ENCODE results near the gene PDIA2.
"Not testable (repeated sequence)": the region's sequence is repeated elsewhere in the genome, so short reads cannot be mapped to it uniquely, and the experiment has no call there.

Gene PDIA2

GRCh38 chr16:301950-302349 lies 19.0 kb downstream of the PDIA2 start:
- no peak for DNase-seq

GRCh38 chr16:303760-304505 lies 21.0 kb downstream of the PDIA2 start:
- DNase-seq, result peak; percentile 69

GRCh38 chr16:305916-306626 lies 23.1 kb downstream of the PDIA2 start:
- no peak for DNase-seq

- DNase-seq, result no peak
Observed at GRCh38 chr16:306911-307370, 24.0 kb downstream of the PDIA2 start.

GRCh38 chr16:307691-308312 lies 24.8 kb downstream of the PDIA2 start:
- DNase-seq, result peak; percentile 17

- peak; percentile 43 for DNase-seq
Observed at GRCh38 chr16:309476-309875, 26.5 kb downstream of the PDIA2 start.

- DNase-seq, result no peak
Observed at GRCh38 chr16:311725-312124, 28.8 kb downstream of the PDIA2 start.

GRCh38 chr16:314351-314750 lies 31.4 kb downstream of the PDIA2 start:
- no peak for DNase-seq

GRCh38 chr16:314795-315299 lies 31.9 kb downstream of the PDIA2 start:
- DNase-seq, result no peak

GRCh38 chr16:316741-317464 lies 33.9 kb downstream of the PDIA2 start:
- no peak for DNase-seq

- DNase-seq, result no peak
Observed at GRCh38 chr16:317583-317982, 34.6 kb downstream of the PDIA2 start.

GRCh38 chr16:318628-319027 lies 35.7 kb downstream of the PDIA2 start:
- peak; percentile 27 for DNase-seq

- no peak for DNase-seq
Observed at GRCh38 chr16:320206-320605, 37.2 kb downstream of the PDIA2 start.

GRCh38 chr16:321532-321931 lies 38.6 kb downstream of the PDIA2 start:
- no peak for DNase-seq

GRCh38 chr16:322476-323143 lies 39.6 kb downstream of the PDIA2 start:
- DNase-seq, result no peak

GRCh38 chr16:324201-324450 lies 41.2 kb downstream of the PDIA2 start:
- no peak for DNase-seq

- peak; percentile 97 for DNase-seq
Observed at GRCh38 chr16:324451-325334, 41.7 kb downstream of the PDIA2 start.

GRCh38 chr16:325375-326145 lies 42.6 kb downstream of the PDIA2 start:
- DNase-seq, result no peak

- no peak for DNase-seq
Observed at GRCh38 chr16:330741-331140, 47.8 kb downstream of the PDIA2 start.

- not testable (repeated sequence) for DNase-seq
Observed at GRCh38 chr16:331181-331814, 48.3 kb downstream of the PDIA2 start.
